Stromal cell of bone marrow (primary cell): ENCODE measurements around the gene ZNF536.
"Not testable (repeated sequence)": the region's sequence is repeated elsewhere in the genome, so short reads cannot be mapped to it uniquely, and the experiment has no call there.

ENCODE experiments used
- DNase-seq: peaks from one replicate; pipeline ENCODE4 v3.0.0-alpha.2; 2012; ENCODE audit warnings: low read depth

The ZNF536 gene

DNA sequence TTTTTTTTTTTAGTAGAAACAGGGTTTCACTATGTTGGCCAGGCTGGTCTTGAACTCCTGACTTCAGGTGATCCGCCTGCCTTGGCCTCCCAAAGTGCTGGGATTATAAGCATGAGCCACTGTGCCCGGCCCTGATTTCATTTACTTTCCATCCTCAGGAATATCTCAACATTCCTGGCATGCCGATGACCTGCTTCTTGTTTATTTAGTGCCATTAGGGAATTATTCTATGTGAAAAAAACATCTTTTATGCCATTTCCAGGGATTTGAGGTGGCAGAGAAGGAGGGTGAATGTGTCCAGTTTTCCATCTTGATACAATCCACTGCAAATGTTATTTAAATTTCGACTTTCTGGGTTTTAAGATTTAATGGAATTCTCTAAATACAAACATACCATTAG is 45.0 kb downstream of the ZNF536 start:
- not testable (repeated sequence) for DNase-seq

DNA sequence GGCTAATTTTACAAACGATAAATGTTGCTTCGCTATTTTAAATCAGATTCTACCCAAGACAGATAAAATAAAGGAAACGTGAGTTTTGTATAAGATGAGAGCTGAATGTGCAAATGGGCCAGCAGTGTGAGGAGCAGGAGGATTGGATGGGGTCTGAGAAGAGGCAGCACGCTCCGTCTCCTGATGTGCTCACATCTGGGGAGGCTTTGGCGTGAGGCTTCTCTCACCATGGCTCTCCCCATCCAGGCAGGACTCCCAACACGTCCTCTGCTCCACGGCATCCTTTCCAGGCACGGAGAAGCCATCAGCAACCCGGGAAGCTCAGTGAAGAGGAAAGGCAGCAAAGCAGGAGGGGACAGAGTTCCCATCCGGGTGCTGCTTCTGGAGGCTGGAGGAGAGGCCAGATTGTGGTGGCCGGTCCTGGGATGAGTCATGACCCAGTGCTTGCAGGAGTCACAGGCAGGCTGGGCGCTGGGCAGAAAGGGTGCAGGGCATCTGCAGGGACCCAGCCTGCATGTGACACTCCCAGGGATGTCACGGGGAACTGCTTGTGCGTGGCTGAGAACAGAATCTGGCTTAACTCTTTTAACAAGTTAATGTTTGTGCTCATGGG is 47.5 kb downstream of the ZNF536 start:
- no peak for DNase-seq

DNA sequence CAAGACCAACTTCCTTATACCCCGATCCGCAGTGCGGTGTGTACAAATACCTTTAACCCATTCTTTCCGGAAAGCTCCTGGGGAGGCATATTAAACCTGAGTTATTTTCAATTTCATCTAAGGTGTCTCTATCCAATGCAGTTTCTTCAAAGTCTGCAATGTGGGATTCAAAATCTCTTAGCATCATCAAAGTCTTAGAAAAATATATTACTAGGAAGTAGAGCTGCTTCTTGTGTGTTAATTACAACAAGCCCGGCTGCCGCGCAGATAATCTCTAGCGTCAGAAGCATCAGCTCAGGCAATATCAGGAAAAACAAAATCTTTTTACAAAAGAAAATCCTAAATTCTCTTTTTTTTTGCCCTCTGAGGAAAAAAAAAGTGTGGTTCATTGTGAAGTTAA is 48.1 kb downstream of the ZNF536 start:
- no peak for DNase-seq

DNA sequence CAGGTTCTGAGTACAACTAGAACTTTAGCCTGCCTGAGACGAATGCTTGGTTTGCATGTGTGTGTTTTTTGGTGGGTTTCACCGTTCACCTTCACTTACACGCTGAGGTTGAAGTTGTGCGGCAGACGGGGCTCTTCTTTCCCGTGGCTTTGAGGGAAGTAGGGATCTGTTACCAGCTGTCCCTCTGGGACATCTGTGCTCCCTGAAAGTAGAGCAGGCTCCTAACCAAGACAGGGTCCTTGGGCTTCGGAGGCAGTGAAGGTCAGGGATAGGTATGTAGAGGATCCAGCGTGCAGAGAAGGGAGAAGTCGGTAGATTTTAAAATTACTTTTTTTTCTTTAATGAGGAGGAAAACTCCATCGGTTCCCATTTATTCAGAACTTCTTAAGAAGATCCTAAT is 48.7 kb downstream of the ZNF536 start:
- no peak for DNase-seq

DNA sequence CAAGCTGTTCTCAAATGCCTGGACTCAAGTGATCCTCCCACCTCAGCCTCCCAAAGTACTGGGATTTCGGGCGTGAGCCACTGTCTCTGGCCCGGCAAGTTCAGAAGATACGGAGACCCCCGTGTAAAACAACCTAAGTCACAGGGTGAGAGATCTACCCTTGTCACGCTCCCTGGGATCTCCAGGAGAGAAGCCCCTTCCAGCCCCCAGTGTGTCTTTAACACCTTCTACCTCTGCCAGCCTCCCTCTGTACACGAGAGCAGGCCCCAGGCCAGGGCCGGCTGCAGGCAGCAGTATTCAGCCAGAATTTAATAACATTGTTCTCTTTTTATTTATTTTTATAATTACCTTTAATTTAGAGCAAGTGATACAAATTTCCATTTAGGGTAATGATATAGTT is 49.4 kb downstream of the ZNF536 start:
- DNase-seq = no peak

DNA sequence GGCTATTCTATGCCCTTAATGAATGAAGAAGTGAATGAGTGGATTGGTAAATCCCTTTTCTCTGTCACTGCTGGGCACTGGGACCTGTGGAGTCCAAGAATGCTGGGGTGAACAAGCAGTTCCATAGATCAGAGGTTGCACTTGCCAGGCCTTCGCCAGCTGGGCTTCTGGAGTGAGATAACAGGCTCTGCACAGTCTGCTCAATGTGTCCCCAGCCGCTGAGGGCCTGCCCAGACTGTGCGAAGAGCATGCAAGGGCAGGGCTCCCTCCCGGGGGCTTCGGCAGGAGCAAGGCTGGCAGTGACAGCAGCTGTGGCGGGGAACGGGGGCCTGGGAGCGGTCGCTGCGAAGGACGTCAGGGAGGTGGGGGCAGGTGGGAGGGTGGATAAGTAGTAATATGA is 51.3 kb downstream of the ZNF536 start:
- DNase-seq = no peak

DNA sequence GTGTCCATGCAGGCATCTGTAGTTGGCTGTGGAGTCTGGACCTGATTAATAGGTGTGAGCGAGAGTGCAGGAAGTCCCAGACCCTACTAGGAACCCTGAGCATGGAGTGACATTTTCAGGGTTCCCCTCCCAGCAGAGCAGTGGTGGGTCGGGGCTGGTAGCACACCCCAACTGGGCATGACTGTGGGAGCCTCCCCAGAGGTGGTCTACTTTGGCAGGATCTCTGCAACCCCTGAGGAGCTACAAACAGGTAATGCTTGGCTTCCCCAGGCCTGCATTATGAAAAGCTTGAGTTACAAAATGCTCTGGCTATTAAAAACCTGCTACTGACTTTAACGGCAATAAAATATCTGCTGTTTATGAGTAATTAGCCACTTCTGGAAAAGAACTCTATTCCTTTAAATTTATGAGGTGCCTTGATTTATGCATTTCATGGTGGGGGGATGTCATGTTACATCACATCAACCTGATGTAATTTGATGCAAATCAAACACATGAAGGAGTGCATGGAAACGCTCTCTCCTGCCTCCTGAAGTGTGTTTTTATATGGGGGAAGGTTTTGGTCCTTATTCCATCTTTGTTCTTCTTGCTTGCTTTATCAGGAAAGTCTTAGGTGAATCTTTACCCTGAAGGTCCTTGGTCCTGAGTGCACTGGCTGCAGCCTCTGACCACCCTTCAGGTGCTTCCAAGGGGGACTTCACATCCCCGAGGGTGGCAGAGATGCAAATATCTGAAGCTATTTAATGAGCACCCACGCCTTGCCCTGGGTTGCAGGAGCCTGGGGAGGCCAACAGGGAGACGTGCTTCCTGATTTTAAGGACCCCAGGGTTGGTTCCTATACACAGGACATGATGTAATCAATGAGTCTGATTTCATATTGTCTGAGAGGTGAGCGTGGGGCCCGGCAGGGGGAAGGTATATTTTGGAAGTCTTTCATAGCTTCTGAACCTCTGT is 54.0 kb downstream of the ZNF536 start:
- no peak for DNase-seq

DNA sequence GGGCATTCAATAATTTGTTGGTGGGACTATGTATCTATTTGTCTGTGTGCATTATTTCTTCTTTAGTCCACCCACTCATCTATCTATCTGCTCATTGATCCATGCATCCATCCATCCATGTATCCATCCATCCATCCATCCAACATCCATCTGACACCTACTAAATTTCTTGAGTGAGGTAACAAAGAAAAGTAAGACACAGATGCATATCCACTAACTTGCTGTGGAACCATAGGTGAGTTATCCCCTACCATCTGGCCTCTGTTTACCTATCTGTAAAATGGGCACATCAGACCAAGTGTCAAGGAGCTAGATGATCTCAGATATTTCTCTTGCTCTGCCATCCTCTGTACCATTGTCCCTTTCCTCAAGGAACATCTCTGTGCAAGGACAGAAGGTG is 54.7 kb downstream of the ZNF536 start:
- DNase-seq = no peak

DNA sequence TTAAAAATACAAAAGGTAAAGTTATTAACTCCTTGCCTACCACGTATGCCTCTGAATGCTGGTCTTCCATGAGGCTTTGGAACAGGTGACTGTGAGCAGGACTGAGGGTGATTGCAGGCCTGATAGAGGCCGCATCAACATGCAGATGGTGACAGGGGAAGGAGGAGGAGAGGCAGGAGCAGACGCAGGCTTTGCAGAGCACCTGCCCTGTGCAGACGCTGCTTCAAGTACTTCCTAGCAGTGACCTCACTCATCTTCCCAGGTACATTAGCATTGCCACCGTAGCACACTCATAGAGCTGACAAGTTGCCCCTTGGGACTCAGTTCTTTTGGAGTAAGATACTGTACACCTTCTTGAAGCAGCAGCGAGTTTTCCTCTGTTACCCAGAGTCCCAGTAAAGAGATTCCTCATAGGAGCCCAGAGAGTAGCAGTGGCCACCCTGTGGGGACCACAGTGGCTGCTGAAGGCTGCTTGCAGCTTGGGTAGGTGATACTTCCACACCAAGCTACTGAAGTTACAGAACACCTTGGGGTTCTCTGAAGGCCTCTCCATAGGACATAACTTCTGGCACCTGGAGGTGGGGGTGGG is 56.0 kb downstream of the ZNF536 start:
- no peak for DNase-seq

DNA sequence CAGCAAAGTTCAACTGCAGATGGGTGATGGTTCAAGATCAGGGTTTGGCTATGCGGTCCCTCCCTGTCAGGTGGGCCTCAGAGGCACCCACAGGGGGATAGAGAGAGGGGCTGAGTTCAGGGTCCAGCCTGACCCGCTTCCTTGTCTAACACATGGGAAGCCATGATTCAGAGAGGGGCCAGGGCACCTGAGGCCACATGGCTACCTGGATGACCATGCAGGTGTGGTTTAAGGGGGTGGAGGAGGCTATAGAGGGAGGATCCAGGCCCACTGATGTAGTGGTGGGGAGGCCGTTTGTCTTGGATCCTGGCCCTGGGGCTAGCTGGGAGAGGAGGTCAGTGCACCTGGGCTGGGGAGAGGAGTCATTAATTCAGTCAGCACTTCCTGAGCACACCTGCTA is 56.7 kb downstream of the ZNF536 start:
- DNase-seq = no peak

DNA sequence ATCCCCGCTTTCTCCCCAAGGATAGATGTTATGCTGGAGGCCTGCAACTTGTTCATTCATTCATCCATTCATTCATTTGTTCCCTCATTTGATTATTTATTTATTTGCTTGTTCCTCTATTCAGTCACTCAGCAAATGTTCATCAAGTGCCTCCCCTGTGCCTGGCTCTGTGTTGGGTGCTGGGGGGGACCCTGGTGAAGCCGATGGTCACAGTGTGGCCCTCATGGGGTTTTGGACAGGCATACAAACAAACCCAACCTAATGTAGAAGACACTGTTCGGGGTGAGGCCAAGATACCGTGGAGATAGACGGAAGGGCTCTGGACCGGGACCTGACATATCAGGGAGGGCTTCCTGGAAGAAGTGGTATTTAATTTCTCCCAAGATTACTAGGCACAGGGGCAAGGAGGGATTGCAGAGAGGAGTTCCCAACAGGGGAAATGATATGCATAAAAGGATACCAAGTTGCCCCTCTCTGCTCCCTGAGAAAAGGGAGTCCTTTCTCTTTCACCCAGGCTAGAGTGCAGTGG is 58.1 kb downstream of the ZNF536 start:
- DNase-seq = no peak

DNA sequence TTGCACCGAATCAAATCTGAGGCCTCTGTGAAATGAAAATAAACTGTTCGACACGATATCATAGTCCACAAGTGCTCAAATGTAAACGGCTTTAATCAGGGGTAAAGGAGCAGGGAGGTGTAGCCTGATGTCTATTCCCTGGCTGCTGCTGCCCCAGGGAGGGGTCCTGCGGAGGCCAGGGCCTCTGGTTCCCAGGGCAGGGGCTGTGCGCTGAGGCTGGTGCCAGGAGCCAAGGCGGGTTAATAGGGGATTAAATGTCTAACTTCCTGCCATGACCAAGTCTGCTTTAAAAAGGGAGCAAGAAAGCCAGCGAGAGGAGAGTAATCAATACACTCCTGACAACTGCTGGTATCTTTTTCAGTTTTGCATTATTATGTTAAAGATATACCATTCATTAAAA is 59.4 kb downstream of the ZNF536 start:
- no peak for DNase-seq

DNA sequence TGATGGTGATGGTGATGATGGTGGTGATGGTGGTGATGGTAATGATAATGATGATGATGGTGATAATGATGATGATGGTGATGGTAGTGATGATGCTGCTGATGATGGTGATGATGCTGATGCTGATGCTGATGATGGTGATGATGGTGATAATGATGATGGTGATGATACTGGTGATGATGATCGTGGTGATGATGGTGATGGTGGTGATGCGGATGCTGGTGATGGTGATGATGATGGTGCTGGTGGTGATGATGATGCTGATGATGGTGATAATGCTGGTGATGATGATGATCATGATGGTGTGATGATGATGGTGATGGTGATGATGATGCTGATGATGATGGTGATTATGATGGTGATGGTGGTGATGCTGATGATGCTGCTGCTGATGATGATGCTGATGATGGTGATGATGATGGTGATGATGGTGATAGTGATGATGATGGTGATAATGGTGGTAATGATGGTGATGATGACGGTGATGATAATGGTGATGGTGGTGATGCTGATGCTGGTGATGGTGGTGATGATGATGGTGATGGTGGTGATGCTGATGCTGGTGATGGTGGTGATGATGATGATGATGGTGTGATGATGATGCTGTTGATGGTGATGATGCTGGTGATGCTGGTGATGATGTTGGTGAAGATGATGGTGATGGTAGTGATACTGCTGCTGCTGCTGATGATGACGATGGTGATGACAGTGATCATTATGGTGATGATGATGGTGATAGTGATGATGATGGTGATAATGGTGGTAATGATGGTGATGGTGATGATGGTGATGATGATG is 62.8 kb downstream of the ZNF536 start:
- DNase-seq = no peak

DNA sequence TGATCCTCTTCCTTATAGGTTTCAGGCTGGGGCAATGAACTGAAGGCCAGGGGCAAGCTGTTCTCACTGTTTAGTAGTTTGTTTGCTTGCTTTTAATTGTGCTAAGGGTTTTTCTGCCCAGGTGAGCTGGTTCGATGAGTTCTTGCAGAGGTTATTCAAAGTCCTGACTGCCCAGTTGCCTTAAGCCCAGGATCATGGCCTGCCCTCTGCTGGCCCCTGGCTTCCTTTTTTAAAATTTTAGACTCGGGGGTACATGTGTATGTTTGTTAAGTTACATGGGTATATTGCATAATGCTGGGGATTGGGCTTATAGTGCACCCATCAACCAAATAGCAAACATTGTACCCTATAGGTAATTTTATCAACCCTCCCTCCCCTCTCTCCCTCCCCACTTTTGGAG is 65.7 kb downstream of the ZNF536 start:
- no peak for DNase-seq

DNA sequence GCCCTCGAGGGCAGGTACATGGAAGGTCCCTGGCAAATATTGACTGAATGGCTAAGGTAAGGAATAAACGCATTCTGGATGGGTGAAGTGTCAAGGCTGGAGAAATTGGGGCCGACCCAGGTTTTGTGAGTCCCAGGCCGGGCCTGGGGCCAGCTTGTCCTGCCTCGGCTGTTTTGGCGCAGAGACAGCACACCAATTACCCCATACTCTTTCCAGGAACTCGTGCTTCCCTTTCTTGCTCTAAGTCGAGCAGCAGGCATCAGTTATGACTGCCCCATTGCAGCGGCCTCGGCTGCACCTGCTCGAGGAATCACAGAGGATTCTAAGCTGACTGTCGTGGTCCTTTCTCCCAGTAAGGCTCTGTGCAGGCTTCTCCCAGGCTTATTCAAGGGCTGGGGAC is 67.1 kb downstream of the ZNF536 start:
- no peak for DNase-seq

DNA sequence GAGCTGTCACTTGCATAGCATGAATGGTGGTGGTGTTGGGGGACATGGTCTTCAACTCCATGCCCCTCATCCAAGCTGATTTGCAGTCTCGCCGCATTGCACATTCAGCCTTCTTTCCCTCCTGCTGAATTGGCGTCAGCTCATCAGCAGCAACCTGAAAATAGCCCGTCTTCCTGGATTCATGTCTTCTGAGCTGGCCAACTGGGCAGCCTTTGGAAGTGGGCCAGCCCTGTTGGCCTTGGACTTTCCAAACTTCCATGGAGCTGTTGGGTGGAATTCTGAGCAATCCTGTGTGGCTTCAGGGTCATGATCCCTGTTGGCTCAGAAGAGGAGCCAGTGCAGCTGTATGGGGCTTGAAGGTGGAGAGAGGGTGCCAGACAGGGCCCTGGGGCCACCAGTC is 68.8 kb downstream of the ZNF536 start:
- DNase-seq = no peak

DNA sequence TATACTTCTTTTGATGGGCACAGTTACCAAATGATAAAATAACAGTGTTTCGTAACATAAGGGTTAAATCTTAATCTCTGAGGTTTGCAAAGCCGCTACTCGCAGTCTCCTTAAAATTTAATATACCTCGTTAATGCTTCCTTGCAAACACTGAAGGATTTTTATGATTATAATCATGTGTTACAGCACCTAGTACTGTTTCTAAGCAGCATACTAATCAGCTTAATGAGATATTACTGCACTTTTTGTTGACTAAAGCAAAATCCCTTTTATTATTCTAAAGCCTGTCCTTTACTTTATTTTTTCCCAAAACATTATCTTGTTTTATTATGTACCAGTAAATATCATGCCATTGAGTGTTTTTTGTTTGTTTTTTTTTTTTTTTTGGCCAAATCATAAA is 70.5 kb downstream of the ZNF536 start:
- DNase-seq = no peak

DNA sequence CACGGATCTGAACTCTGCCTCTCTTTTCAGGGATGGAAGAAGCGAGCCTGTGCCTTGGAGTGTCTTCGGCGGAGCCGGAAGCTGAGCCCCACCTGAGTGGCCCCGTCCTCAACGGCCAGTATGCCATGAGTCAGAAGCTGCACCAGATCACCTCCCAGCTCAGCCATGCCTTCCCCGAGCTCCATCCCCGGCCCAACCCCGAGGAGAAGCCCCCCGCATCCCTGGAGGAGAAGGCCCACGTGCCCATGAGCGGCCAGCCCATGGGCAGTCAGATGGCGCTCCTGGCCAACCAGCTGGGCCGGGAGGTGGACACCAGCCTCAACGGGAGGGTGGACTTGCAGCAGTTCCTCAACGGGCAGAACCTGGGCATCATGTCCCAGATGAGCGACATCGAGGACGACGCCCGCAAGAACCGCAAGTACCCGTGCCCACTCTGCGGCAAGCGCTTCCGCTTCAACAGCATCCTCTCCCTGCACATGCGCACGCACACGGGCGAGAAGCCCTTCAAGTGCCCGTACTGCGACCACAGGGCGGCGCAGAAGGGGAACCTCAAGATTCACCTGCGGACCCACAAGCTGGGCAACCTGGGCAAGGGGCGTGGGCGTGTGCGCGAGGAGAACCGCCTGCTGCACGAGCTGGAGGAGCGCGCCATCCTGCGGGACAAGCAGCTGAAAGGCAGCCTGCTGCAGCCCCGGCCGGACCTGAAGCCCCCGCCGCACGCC is 71.5 kb downstream of the ZNF536 start:
- no peak for DNase-seq

DNA sequence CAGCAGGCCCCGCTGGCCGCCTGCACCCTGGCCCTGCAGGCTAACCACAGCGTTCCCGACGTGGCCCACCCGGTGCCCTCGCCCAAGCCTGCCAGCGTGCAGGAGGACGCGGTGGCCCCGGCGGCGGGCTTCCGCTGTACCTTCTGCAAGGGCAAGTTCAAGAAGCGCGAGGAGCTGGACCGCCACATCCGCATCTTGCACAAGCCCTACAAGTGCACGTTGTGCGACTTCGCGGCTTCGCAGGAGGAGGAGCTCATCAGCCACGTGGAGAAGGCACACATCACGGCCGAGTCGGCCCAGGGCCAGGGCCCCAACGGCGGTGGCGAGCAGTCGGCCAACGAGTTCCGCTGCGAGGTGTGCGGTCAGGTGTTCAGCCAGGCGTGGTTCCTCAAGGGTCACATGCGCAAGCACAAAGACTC is 72.1 kb downstream of the ZNF536 start:
- no peak for DNase-seq

DNA sequence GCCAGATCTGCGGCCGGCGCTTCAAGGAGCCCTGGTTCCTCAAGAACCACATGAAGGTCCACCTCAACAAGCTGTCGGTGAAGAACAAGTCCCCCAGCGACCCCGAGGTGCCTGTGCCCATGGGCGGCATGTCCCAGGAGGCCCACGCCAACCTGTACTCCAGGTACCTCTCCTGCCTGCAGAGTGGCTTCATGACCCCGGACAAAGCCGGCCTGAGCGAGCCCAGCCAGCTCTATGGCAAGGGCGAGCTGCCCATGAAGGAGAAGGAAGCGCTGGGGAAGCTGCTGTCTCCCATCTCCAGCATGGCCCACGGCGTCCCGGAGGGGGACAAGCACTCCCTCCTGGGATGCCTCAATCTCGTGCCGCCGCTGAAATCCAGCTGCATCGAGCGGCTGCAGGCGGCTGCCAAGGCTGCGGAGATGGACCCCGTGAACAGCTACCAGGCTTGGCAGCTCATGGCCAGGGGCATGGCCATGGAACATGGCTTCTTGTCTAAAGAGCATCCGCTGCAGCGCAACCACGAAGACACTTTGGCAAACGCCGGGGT is 72.6 kb downstream of the ZNF536 start:
- no peak for DNase-seq

DNA sequence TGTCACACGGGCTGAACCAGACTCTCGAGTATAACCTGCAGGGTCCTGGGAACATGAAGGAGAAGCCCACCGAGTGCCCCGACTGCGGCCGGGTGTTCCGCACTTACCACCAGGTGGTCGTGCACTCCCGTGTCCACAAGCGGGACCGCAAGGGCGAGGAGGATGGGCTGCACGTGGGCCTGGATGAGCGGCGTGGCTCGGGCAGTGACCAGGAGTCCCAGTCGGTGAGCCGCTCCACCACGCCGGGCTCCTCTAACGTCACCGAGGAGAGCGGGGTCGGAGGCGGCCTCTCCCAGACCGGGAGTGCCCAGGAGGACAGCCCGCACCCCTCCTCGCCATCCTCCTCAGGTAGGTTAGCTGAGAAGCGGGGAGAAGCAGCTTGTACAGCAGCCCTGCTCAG is 73.2 kb downstream of the ZNF536 start:
- DNase-seq = no peak
